Muscle of back (tissue), 13 donors: Measurements from ENCODE around the gene H1-8. TPM values are rescaled to one million over a fixed set of nuclear protein-coding genes. Genes with fewer than 3 reads are reported as not detected.
"Not testable (repeated sequence)": the region's sequence is repeated elsewhere in the genome, so short reads cannot be mapped to it uniquely, and the experiment has no call there.

ENCODE experiments used
- DNase-seq, 3 donors: peaks; one replicate each; pipeline versions ENCODE4 v3.0.0 to v3.0.0-alpha.2; 2013
- long read RNA-seq, 9 donors: transcript quantifications; one replicate each; lab custom pipeline, GENCODE V29; 2026
- polyA plus RNA-seq, 10 donors: library from polyadenylated mRNA; unstranded; fragments of 120-200 nt; gene quantifications; one replicate each; pipeline ENCODE4 v1.2.1, GENCODE V29; 2013; ENCODE audit not compliant: insufficient read length in 10 of 10

H1-8 gene
- not detected for polyA plus RNA-seq
- long read RNA-seq, donor 1 = 0 reads
- long read RNA-seq, donor 2 = 0 reads
- long read RNA-seq, donor 3 = 0 reads
- long read RNA-seq, donor 4 = 0 reads
- long read RNA-seq, donor 5 = 0 reads
- long read RNA-seq, donor 6 = 0 reads
- long read RNA-seq, donor 7 = 0 reads
- long read RNA-seq, donor 8 = 0 reads
- long read RNA-seq, donor 9 = 0 reads

GRCh38 chr3:129543156-129543790 is at the start of gene H1-8:
H1-8 (plus strand) TSS chr3:129543175; CDS start chr3:129543219, 44 bp downstream.
- no peak for DNase-seq

DNA sequence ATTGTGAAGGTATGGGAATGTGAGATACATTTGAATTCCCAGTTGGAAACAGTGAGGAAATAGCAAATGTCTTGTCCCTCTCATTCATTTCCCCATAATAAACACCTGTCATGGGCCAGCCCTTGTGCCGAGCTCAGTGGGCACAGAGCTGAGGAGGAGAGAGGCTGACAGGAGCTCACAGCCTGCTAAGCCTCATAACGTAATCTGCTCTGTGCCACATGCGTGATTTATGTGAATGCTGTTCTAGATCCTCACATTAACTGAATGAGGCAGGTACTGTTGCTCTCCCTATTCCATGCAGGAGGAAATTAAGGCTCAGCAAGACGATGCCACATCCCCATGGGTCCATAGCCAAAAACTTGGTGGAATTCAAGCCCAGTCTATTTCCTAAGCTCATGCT is 49.8 kb upstream of the H1-8 start:
- no peak for DNase-seq

- not testable (repeated sequence) for DNase-seq
Observed at GRCh38 chr3:129494499-129494898, 48.5 kb upstream of the H1-8 start.

DNA sequence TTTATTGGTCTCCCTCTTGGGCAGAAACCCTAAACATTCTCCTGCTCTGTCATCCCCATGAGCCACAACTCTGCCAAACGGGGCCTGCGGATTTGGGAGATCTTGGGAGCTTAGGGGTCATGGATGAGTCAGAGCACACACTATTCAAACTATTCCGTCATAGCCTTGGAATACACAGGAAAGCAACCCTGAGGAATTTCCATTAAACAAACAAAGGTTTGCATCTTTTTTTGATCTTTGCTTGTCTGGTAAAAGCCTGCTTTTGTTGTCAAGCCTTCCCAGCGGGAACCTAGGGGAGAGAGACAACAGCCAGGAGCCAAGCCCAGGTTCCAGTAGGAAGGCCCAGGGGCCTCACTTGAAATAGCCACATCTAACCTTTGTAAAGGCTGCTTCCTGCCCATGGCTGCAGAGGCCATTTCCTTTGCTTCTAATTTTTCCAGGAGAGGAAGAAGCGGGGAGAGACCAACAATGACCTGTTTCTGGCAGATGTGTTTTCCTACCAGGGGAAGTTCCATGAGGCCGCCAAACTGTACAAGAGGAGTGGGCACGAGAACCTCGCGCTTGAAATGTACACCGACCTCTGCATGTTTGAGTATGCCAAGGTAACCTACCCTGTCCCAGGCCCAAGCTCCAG is 47.9 kb upstream of the H1-8 start:
- not testable (repeated sequence) for DNase-seq

GRCh38 chr3:129497876-129498275 is 45.1 kb upstream of the H1-8 start:
- DNase-seq = not testable (repeated sequence)

- DNase-seq = not testable (repeated sequence)
Observed at GRCh38 chr3:129498603-129499488, 44.1 kb upstream of the H1-8 start.

GRCh38 chr3:129499604-129500333 is 43.2 kb upstream of the H1-8 start:
- not testable (repeated sequence) for DNase-seq

- DNase-seq = no peak
Observed at GRCh38 chr3:129500334-129500658, 42.7 kb upstream of the H1-8 start.

GRCh38 chr3:129501630-129502029 is 41.3 kb upstream of the H1-8 start:
- no peak for DNase-seq

- DNase-seq = no peak
Observed at GRCh38 chr3:129502641-129503408, 40.1 kb upstream of the H1-8 start.

GRCh38 chr3:129503471-129504291 is 39.3 kb upstream of the H1-8 start:
- DNase-seq = no peak

DNA sequence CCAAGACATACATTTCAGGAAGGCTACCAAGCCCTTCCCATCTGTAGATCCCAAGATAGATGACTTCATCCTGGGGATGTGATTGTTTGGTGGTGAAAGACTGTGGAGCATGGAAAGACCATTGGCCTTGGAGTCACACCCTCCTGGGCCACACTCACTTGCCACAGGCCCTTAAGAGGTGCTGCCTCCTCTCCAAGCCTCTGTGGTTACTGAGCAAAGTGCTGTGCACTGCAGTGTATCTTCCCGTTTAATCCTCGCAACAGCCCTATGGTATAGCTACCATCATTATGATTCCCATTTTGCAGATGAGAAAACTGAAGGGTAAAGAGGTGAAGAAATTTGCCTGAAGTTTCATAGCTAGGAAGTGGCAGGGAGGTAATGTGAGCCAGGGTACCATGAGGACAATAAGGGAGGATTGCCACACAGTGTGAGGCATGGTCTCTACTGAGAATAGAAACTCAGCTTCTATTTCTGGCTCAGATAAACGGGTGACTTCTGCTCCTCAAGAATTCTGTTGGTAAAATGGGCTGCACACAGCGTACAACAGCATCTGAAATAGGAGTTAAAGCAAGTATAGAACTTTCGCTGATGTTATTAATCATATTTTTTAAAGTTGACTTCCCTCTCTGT is 38.4 kb upstream of the H1-8 start:
- DNase-seq = no peak

- DNase-seq = no peak
Observed at GRCh38 chr3:129505341-129505740, 37.6 kb upstream of the H1-8 start.

- no peak for DNase-seq
Observed at GRCh38 chr3:129506231-129506742, 36.7 kb upstream of the H1-8 start.

GRCh38 chr3:129507181-129507831 is 35.7 kb upstream of the H1-8 start:
- DNase-seq = peak in 1 of 3 donors; percentile 46

- DNase-seq = no peak
Observed at GRCh38 chr3:129512595-129512994, 30.4 kb upstream of the H1-8 start.

DNA sequence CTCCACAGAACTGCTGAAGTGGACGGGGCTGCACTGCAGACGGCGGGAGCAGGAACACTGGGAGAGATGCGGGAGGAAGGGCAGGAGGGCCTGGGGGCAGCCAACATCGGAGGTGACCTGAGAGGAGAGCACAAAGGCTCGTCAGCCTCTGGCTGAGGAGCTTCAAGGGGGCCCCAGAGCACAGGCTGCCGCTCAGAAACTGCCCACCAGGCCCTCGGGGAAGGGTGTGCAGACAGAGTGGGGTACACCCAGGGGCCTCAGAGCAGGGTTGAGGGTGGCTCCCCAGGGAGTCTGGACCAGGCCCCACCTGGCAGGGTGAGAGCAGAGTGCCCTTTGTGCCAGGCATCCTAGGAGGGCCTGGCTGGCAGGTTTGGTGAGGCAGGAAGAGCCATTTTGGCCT is 29.3 kb upstream of the H1-8 start:
- no peak for DNase-seq

DNA sequence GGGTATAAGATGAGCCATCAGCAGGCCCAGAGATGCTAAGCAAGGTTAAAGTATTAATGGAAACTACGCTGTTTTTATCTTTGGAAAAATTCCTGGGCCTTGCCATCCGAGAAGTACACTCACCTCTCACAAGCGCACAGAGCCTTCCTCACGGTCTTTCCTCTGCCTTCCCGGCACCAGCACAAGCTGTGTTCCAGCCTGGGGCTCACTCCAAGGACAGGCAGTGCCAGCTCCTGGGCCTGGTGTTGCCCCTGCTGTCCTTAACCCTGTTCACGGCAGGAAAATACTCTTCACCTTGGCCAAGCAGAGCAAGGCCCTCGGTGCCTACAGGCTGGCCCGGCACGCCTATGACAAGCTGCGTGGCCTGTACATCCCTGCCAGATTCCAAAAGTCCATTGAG is 28.9 kb upstream of the H1-8 start:
- DNase-seq = no peak

GRCh38 chr3:129514563-129514962 is 28.4 kb upstream of the H1-8 start:
- no peak for DNase-seq
